ENCODE data around the gene ANAPC7. TPM values are rescaled to one million over a fixed set of nuclear protein-coding genes. Genes with fewer than 3 reads are reported as not detected.
"Not testable (repeated sequence)": the region's sequence is repeated elsewhere in the genome, so short reads cannot be mapped to it uniquely, and the experiment has no call there.

Gene ANAPC7
- total and polyA plus RNA-seq, 7 experiments from 2014 or later = 26.6 to 71.7 (median 43.2) TPM

- Histone ChIP-seq H3K9me3 (ENCODE audit: control insufficient read depth in 2 of 3, low read length in 3 of 3) (no peaks in the 10 kb centered on the region), H3K4me1 (ENCODE audit: control insufficient read depth in 2 of 2, insufficient read depth in 2 of 2, low read length in 2 of 2) (no peaks in the 10 kb centered on the region), H3K36me3 (ENCODE audit: control insufficient read depth in 2 of 3, insufficient read depth in 3 of 3, low read length in 3 of 3) (peaks cover 0 to 5% (median 0%) of the 10 kb centered on the region in 3 experiments), H3K4me3 (ENCODE audit: low read length) (no peak overlapping the region), H3K27me3 (ENCODE audit: control insufficient read depth in 2 of 2, insufficient read depth in 2 of 2, low read length in 2 of 2) (no peaks in the 10 kb centered on the region), H3K27ac (ENCODE audit: low read depth, low read length) (no peak overlapping the region)
- no peaks in the 10 kb centered on the region for H3K27me3 Mint-ChIP-seq
- DNase-seq (no peak), ATAC-seq (no peak)
- H3K4me3 Mint-ChIP-seq = no peak overlapping the region
- no peak overlapping the region for H3K27ac Mint-ChIP-seq
- intact Hi-C loops (cut with micrococcal nuclease) = no loop called here
- H3K4me1 Mint-ChIP-seq = no peaks in the 10 kb centered on the region
- H3K9me3 Mint-ChIP-seq = no peaks in the 10 kb centered on the region
- CTCF ChIA-PET = no interaction called here
- POLR2A ChIA-PET = no interaction called here
- H3K36me3 Mint-ChIP-seq = no peaks in the 10 kb centered on the region
Observed at GRCh38 chr12:110365489-110366320, 37.8 kb downstream of the ANAPC7 start.

GRCh38 chr12:110361216-110361615 lies 42.3 kb downstream of the ANAPC7 start:
- no peaks in the 10 kb centered on the region for H3K4me1 Mint-ChIP-seq
- no peaks in the 10 kb centered on the region for H3K9me3 Mint-ChIP-seq
- Histone ChIP-seq H3K9me3 (ENCODE audit: control insufficient read depth in 2 of 3, low read length in 3 of 3) (no peaks in the 10 kb centered on the region), H3K27ac (ENCODE audit: low read depth, low read length) (no peak overlapping the region), H3K4me1 (ENCODE audit: control insufficient read depth in 2 of 2, insufficient read depth in 2 of 2, low read length in 2 of 2) (no peaks in the 10 kb centered on the region), H3K36me3 (ENCODE audit: control insufficient read depth in 2 of 3, insufficient read depth in 3 of 3, low read length in 3 of 3) (no peaks in the 10 kb centered on the region), H3K4me3 (ENCODE audit: low read length) (no peak overlapping the region), H3K27me3 (ENCODE audit: control insufficient read depth in 2 of 2, insufficient read depth in 2 of 2, low read length in 2 of 2) (no peaks in the 10 kb centered on the region)
- DNase-seq (no peak), ATAC-seq (no peak)
- intact Hi-C loops (cut with micrococcal nuclease) = no loop called here
- no peaks in the 10 kb centered on the region for H3K36me3 Mint-ChIP-seq
- CTCF ChIA-PET = no interaction called here
- POLR2A ChIA-PET = no interaction called here
- H3K4me3 Mint-ChIP-seq = no peak overlapping the region
- H3K27me3 Mint-ChIP-seq = no peaks in the 10 kb centered on the region
- H3K27ac Mint-ChIP-seq = no peak overlapping the region

GRCh38 chr12:110358384-110359097 lies 45.0 kb downstream of the ANAPC7 start:
- H3K36me3 ChIP-seq (ENCODE audit: control insufficient read depth in 2 of 3, insufficient read depth in 3 of 3, low read length in 3 of 3); POLR2A ChIA-PET; H3K27me3 ChIP-seq (ENCODE audit: control insufficient read depth in 2 of 2, insufficient read depth in 2 of 2, low read length in 2 of 2); H3K4me1 ChIP-seq (ENCODE audit: control insufficient read depth in 2 of 2, insufficient read depth in 2 of 2, low read length in 2 of 2); ATAC-seq; H3K27ac Mint-ChIP-seq; H3K9me3 Mint-ChIP-seq; H3K27me3 Mint-ChIP-seq; H3K27ac ChIP-seq (ENCODE audit: low read depth, low read length); H3K36me3 Mint-ChIP-seq; intact Hi-C loops (cut with micrococcal nuclease); H3K4me3 Mint-ChIP-seq; DNase-seq; H3K9me3 ChIP-seq (ENCODE audit: control insufficient read depth in 2 of 3, low read length in 3 of 3); H3K4me3 ChIP-seq (ENCODE audit: low read length): not testable (repeated sequence)
- H3K4me1 Mint-ChIP-seq = peaks cover 7 to 17% (median 16%) of the 10 kb centered on the region in 7 donors
- CTCF ChIA-PET = interaction anchor here (0.6 to 0.7 kb wide), 3 partner anchors 20 to 1093 kb away, joined by 3 to 9 read pairs (median 3); no protein-coding TSS in a partner anchor

- H3K36me3 ChIP-seq (ENCODE audit: control insufficient read depth in 2 of 3, insufficient read depth in 3 of 3, low read length in 3 of 3) = no peaks in the 10 kb centered on the region
- H3K36me3 Mint-ChIP-seq = no peaks in the 10 kb centered on the region
- no peak overlapping the region for H3K27ac ChIP-seq (ENCODE audit: low read depth, low read length)
- intact Hi-C loops (cut with micrococcal nuclease) = loop anchor here (1.0 to 2.0 kb wide), 2 partner anchors 76 kb away; no protein-coding TSS in a partner anchor
- POLR2A ChIA-PET = no interaction called here
- H3K27me3 Mint-ChIP-seq = no peaks in the 10 kb centered on the region
- peak overlapping the region in 2 of 9 donors; percentile 3 to 5 for H3K27ac Mint-ChIP-seq
- H3K27me3 ChIP-seq (ENCODE audit: control insufficient read depth in 2 of 2, insufficient read depth in 2 of 2, low read length in 2 of 2) = no peaks in the 10 kb centered on the region
- DNase-seq (peak in 2 of 9 donors; percentile 5 to 29), ATAC-seq (peak; percentile 58)
- CTCF ChIA-PET = interaction anchor here (3.0 kb wide), 1 partner anchor 76 kb away, joined by 11 read pairs; no protein-coding TSS in a partner anchor
- H3K9me3 Mint-ChIP-seq = no peaks in the 10 kb centered on the region
- H3K9me3 ChIP-seq (ENCODE audit: control insufficient read depth in 2 of 3, low read length in 3 of 3) = no peaks in the 10 kb centered on the region
- peaks cover 13 to 27% (median 25%) of the 10 kb centered on the region in 7 donors for H3K4me1 Mint-ChIP-seq
- no peak overlapping the region for H3K4me3 Mint-ChIP-seq
- H3K4me1 ChIP-seq (ENCODE audit: control insufficient read depth in 2 of 2, insufficient read depth in 2 of 2, low read length in 2 of 2) = peaks cover 0 to 8% of the 10 kb centered on the region in 2 donors
- H3K4me3 ChIP-seq (ENCODE audit: low read length) = no peak overlapping the region
Observed at GRCh38 chr12:110355073-110355472, 48.4 kb downstream of the ANAPC7 start.

- peaks cover 0 to 2% (median 0%) of the 10 kb centered on the region in 5 donors for H3K36me3 Mint-ChIP-seq
- ChIA-PET CTCF (interaction anchor here (3.0 kb wide), 1 partner anchor 77 kb away, joined by 11 read pairs; no protein-coding TSS in a partner anchor), POLR2A (no interaction called here)
- no peak overlapping the region for H3K27ac ChIP-seq (ENCODE audit: low read depth, low read length)
- no peaks in the 10 kb centered on the region for H3K27me3 ChIP-seq (ENCODE audit: control insufficient read depth in 2 of 2, insufficient read depth in 2 of 2, low read length in 2 of 2)
- no peak for DNase-seq
- no peak overlapping the region for H3K4me3 ChIP-seq (ENCODE audit: low read length)
- ATAC-seq = no peak
- no peaks in the 10 kb centered on the region for H3K9me3 Mint-ChIP-seq
- H3K27me3 Mint-ChIP-seq = no peaks in the 10 kb centered on the region
- H3K4me1 Mint-ChIP-seq = peaks cover 19 to 35% (median 33%) of the 10 kb centered on the region in 7 donors
- peak overlapping the region in 2 of 9 donors; percentile 1 to 26 for H3K27ac Mint-ChIP-seq
- H3K4me1 ChIP-seq (ENCODE audit: control insufficient read depth in 2 of 2, insufficient read depth in 2 of 2, low read length in 2 of 2) = peaks cover 0 to 15% of the 10 kb centered on the region in 2 donors
- intact Hi-C loops (cut with micrococcal nuclease) = loop anchor here in 1 of 2 donors (2.0 kb wide), 1 partner anchor 77 kb away; no protein-coding TSS in a partner anchor
- no peaks in the 10 kb centered on the region for H3K9me3 ChIP-seq (ENCODE audit: control insufficient read depth in 2 of 3, low read length in 3 of 3)
- H3K36me3 ChIP-seq (ENCODE audit: control insufficient read depth in 2 of 3, insufficient read depth in 3 of 3, low read length in 3 of 3) = no peaks in the 10 kb centered on the region
- peak overlapping the region in 2 of 10 donors; percentile 2 to 29 for H3K4me3 Mint-ChIP-seq
Observed at GRCh38 chr12:110354172-110354780, 49.2 kb downstream of the ANAPC7 start.

GRCh38 chr12:110353211-110353965 lies 50.1 kb downstream of the ANAPC7 start:
- Mint-ChIP-seq H3K27ac (peak overlapping the region in 2 of 9 donors; percentile 3 to 10), H3K36me3 (peaks cover 0 to 4% (median 0%) of the 10 kb centered on the region in 5 donors), H3K4me1 (peaks cover 22 to 44% (median 42%) of the 10 kb centered on the region in 7 donors), H3K9me3 (no peaks in the 10 kb centered on the region), H3K27me3 (no peaks in the 10 kb centered on the region), H3K4me3 (no peak overlapping the region)
- H3K27me3 ChIP-seq (ENCODE audit: control insufficient read depth in 2 of 2, insufficient read depth in 2 of 2, low read length in 2 of 2) = no peaks in the 10 kb centered on the region
- H3K9me3 ChIP-seq (ENCODE audit: control insufficient read depth in 2 of 3, low read length in 3 of 3) = no peaks in the 10 kb centered on the region
- H3K36me3 ChIP-seq (ENCODE audit: control insufficient read depth in 2 of 3, insufficient read depth in 3 of 3, low read length in 3 of 3) = peaks cover 0 to 4% (median 0%) of the 10 kb centered on the region in 3 experiments
- DNase-seq (no peak), ATAC-seq (no peak)
- H3K27ac ChIP-seq (ENCODE audit: low read depth, low read length) = no peak overlapping the region
- CTCF ChIA-PET = interaction anchor here (3.0 kb wide), 1 partner anchor 78 kb away, joined by 11 read pairs; no protein-coding TSS in a partner anchor
- intact Hi-C loops (cut with micrococcal nuclease) = no loop called here
- POLR2A ChIA-PET = interaction anchor here (0.9 to 1.0 kb wide), 2 partner anchors 22 to 73 kb away, joined by 3 read pairs; no protein-coding TSS in a partner anchor
- H3K4me3 ChIP-seq (ENCODE audit: low read length) = no peak overlapping the region
- H3K4me1 ChIP-seq (ENCODE audit: control insufficient read depth in 2 of 2, insufficient read depth in 2 of 2, low read length in 2 of 2) = peaks cover 0 to 23% of the 10 kb centered on the region in 2 donors

All from naive thymus-derived CD4-positive, alpha-beta T cell (primary cell).